GM21515 (cell line): ENCODE data around the gene POU4F2.
"Not testable (repeated sequence)": the region's sequence is repeated elsewhere in the genome, so short reads cannot be mapped to it uniquely, and the experiment has no call there.

Experiments
- ATAC-seq: cut with Tn5 transposase; IDR thresholded peaks from one replicate; pipeline ENCODE4 v1.9.1; 2021; ENCODE audit not compliant: unreplicated experiment

POU4F2 gene

GRCh38 chr4:146654687-146655520, 16.2 kb downstream of the POU4F2 start:
- no peak for ATAC-seq

- ATAC-seq: no peak
Observed at GRCh38 chr4:146655521-146655856, 16.8 kb downstream of the POU4F2 start.

- ATAC-seq: no peak
Observed at GRCh38 chr4:146661367-146661766, 22.7 kb downstream of the POU4F2 start.

GRCh38 chr4:146663968-146664311, 25.2 kb downstream of the POU4F2 start:
- not testable (repeated sequence) for ATAC-seq

GRCh38 chr4:146674829-146675570, 36.3 kb downstream of the POU4F2 start:
- no peak for ATAC-seq
